GM10266 (cell line): ENCODE measurements around the gene SYNM.

Source experiments
- DNase-seq: peaks from one replicate; pipeline ENCODE4 v3.0.0; 2012; ENCODE audit errors: extremely low spot score
- TF ChIP-seq, protein P1 (sequence below): IDR thresholded peaks from 2 replicates; pipeline ENCODE4 v1.5.1; 2012; ENCODE audit warnings: mild to moderate bottlenecking, low read depth; ENCODE audit not compliant: control insufficient read depth, insufficient read depth; ENCODE audit errors: missing control alignments

The SYNM gene

GRCh38 chr15:99076109-99076508, 28.8 kb upstream of the SYNM start:
- TF ChIP-seq, protein P1, sequence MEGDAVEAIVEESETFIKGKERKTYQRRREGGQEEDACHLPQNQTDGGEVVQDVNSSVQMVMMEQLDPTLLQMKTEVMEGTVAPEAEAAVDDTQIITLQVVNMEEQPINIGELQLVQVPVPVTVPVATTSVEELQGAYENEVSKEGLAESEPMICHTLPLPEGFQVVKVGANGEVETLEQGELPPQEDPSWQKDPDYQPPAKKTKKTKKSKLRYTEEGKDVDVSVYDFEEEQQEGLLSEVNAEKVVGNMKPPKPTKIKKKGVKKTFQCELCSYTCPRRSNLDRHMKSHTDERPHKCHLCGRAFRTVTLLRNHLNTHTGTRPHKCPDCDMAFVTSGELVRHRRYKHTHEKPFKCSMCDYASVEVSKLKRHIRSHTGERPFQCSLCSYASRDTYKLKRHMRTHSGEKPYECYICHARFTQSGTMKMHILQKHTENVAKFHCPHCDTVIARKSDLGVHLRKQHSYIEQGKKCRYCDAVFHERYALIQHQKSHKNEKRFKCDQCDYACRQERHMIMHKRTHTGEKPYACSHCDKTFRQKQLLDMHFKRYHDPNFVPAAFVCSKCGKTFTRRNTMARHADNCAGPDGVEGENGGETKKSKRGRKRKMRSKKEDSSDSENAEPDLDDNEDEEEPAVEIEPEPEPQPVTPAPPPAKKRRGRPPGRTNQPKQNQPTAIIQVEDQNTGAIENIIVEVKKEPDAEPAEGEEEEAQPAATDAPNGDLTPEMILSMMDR, result no peak
- DNase-seq, result peak; percentile 8

DNA sequence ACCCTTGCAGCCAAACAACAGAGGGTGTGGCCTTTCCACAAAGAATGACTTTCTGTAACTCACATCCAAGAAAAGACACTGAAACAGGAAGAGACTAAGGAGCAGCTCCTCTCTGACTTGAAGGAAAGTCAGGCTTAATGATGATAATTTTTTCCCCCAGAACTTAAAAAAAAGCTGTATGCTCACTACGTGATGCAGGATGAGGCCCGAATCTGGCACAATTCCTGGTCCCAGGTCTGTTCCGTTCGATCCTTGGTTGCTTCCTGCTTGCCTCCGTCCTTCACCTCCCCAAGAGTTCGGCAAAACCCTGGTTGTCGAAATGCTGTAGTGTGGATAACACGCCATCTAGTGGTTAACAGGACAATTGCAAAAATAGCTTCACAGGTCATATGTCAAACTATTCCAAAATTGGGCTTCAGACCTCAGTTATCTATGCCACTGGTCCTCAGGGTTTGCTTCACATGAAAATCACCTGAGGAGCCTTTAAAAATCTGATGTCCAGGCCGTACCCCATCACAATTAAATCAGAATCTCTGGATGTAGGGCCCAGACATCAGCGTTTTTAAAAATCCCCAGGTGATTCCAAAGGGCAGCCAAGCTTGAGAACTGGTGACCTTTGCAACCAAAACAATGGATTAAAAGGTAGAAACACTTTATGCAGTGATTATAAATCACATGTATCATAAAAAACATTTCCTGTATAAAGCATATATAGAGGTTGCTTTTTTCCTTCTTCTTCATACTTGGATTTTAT, 28.1 kb upstream of the SYNM start:
- DNase-seq, result peak; percentile 62
- TF ChIP-seq, protein P1, result peak; percentile 86

GRCh38 chr15:99082798-99083197, 22.1 kb upstream of the SYNM start:
- DNase-seq, result no peak
- TF ChIP-seq, protein P1, result no peak

- TF ChIP-seq, protein P1, result no peak
- no peak for DNase-seq
Measured at GRCh38 chr15:99084965-99085364, 19.9 kb upstream of the SYNM start.

DNA sequence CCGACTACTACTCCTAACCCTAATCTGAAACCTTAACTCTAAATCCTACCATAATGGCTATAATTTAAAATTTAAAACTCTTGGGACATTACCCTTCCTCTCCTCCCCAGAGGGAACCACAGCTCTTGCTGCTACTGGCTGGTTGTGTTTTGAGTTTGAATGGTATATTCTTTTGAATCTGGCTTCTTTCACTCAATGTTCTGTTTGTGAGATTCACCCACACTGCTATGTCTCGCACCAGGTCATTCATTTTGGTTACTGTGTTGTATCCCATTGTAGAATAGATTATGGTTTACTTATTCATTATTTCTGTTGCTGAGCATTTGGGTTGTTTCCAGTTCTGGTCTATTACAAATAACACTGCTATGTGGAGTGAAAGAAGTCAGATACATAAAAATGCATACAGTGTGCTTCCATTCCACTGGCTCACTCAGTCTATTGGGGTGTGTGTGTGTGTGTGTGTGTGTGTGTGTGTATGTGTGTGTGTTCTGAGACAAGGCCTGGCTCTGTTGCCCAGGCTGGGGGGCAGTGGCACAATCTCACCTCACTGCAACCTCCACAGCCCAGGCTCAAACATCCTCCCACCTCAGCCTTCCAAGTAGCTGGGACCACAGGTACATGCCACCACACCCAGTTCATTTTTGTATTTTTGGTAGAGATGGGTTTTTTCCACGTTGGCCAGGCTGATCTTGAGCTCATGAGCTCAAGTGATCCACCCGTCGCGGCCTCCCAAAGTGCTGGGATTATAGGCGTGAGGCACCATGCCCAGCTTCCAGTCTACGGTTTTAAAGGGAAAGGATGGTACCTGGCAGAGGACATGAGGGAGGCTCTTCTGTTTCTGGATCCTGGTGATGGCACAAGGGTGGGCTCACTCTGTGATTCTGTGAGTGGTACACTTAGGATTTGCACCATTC, 19.2 kb upstream of the SYNM start:
- DNase-seq, result no peak

DNA sequence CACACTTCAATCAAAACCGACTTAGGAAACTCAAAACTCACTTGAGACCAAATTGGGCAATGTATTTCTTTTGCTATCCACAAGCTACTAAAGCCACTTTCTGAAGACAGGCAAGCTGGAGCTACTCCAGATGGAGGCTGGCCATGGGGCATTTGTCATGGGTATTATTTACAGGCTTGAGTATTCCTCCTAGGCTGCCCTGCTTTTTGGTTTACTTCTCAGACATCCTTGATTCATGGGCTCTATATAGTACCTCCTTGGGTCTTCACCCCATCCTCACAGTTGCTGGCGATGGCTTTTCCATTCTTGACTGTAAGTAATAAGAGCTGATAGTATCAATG, 18.6 kb upstream of the SYNM start:
- DNase-seq, result no peak
- TF ChIP-seq, protein P1, result no peak

More for the DNA sequence above, 19.2 kb upstream of the SYNM start:
- TF ChIP-seq, protein P1, result no peak
